ENCODE measurements around the gene FFAR4.

Gene FFAR4

GRCh38 chr10:93560541-93560940, 5.9 kb upstream of the FFAR4 start:
- TF ChIP-seq, protein P1, sequence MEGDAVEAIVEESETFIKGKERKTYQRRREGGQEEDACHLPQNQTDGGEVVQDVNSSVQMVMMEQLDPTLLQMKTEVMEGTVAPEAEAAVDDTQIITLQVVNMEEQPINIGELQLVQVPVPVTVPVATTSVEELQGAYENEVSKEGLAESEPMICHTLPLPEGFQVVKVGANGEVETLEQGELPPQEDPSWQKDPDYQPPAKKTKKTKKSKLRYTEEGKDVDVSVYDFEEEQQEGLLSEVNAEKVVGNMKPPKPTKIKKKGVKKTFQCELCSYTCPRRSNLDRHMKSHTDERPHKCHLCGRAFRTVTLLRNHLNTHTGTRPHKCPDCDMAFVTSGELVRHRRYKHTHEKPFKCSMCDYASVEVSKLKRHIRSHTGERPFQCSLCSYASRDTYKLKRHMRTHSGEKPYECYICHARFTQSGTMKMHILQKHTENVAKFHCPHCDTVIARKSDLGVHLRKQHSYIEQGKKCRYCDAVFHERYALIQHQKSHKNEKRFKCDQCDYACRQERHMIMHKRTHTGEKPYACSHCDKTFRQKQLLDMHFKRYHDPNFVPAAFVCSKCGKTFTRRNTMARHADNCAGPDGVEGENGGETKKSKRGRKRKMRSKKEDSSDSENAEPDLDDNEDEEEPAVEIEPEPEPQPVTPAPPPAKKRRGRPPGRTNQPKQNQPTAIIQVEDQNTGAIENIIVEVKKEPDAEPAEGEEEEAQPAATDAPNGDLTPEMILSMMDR (IDR thresholded peaks at IDR 0.05; ENCODE audit: low read depth, low read length), result no peak
- DNase-seq (ENCODE audit: extremely low read depth, low read depth), result no peak

DNA sequence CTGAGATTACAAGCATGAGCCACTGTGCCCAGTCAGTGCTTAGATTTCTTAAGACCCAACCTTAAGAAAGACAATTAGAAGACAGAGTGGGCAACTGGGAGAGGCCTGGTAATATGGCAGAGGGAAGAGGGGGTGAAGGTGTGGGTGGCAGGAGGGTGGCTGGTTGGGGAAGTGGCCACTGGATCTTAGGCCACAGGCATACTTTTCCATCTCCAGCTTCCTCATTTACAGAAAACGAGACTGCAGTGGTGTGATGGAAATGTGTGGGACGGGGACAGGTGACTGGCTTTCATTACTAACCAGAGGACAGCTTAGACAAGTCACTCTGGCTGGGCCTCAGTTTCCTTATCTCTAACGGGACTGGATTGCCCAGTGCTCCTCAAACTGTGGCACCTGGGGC, 1.0 kb upstream of the FFAR4 start:
- DNase-seq (ENCODE audit: extremely low read depth, low read depth), result no peak

GRCh38 chr10:93567277-93568104, 1.0 kb downstream of the FFAR4 start:
- TF ChIP-seq, protein P1 (IDR thresholded peaks at IDR 0.05; ENCODE audit: low read depth, low read length), result no peak
- no peak for DNase-seq (ENCODE audit: extremely low read depth, low read depth)

More for the DNA sequence above, 1.0 kb upstream of the FFAR4 start:
- TF ChIP-seq, protein P1 (IDR thresholded peaks at IDR 0.05; ENCODE audit: low read depth, low read length), result no peak

DNA sequence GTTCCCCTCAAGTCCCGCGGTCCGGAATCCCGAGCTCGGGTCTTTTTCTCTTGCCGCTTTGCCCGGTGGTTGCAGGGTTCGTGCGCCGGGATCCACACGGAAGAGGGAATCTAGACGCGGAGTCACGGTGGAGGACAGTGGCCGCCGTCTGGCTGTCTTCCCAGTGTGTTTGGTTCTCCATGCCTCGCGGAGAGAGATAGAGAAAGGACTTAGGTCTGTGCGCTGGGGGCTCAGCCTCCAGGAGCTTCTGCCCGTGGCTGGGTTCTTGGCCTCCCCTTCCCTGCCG, 1.6 kb downstream of the FFAR4 start:
- TF ChIP-seq, protein P1 (IDR thresholded peaks at IDR 0.05; ENCODE audit: low read depth, low read length), result no peak
- DNase-seq (ENCODE audit: extremely low read depth, low read depth), result no peak

- DNase-seq (ENCODE audit: extremely low read depth, low read depth), result no peak
- TF ChIP-seq, protein P1 (IDR thresholded peaks at IDR 0.05; ENCODE audit: low read depth, low read length), result no peak
These were observed 3.9 kb downstream of the FFAR4 start for GRCh38 chr10:93570383-93570782.

GRCh38 chr10:93572606-93573005, 6.1 kb downstream of the FFAR4 start:
- TF ChIP-seq, protein P1 (IDR thresholded peaks at IDR 0.05; ENCODE audit: low read depth, low read length), result no peak

DNA sequence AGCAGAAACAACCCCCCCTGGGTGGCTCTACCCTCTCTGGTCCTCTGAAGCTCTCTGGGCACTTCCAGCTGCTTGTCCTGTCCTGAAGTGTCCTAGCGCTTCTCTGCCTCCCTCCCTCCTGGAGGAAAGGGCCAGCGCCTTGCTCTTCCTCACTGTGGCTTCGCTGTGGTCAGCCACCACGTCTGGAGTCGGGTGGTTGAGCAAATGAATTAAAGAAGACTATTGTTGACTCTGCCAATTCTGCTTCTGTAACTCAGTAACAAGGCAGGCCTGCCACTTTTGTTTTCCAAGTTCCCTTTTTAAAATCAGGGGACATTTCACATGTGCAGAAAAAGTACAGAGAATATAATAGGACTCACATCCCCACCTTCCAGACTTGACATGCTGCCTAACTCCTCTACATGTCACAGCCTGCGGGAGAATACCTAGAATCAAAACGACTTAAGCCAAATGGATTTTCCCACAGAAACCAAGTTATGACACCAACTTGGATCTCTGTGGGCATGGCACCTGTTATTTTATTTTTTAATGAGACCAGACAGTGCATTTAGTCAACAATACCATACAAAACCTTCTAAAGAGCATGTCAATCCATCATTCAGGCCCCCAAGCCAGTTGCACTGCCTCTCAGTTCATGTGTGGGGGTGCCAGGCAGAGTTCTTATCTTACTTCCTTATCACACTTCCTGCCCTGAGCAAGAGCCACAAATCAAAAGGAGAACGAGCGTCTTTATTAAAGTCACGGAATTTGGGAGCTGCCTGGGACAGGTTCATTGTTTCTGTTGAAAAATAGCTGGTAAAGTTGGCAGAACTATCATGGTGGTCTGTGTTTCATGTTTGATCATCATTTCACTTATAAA, 6.8 kb downstream of the FFAR4 start:
- DNase-seq (ENCODE audit: extremely low read depth, low read depth), result no peak
- TF ChIP-seq, protein P1 (IDR thresholded peaks at IDR 0.05; ENCODE audit: low read depth, low read length), result no peak

More at GRCh38 chr10:93572606-93573005, 6.1 kb downstream of the FFAR4 start:
- no peak for DNase-seq (ENCODE audit: extremely low read depth, low read depth)

Measured in AG09319 (cell line).